Measurements from ENCODE around the gene INHA.

Gene INHA, protein sequence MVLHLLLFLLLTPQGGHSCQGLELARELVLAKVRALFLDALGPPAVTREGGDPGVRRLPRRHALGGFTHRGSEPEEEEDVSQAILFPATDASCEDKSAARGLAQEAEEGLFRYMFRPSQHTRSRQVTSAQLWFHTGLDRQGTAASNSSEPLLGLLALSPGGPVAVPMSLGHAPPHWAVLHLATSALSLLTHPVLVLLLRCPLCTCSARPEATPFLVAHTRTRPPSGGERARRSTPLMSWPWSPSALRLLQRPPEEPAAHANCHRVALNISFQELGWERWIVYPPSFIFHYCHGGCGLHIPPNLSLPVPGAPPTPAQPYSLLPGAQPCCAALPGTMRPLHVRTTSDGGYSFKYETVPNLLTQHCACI

DNA sequence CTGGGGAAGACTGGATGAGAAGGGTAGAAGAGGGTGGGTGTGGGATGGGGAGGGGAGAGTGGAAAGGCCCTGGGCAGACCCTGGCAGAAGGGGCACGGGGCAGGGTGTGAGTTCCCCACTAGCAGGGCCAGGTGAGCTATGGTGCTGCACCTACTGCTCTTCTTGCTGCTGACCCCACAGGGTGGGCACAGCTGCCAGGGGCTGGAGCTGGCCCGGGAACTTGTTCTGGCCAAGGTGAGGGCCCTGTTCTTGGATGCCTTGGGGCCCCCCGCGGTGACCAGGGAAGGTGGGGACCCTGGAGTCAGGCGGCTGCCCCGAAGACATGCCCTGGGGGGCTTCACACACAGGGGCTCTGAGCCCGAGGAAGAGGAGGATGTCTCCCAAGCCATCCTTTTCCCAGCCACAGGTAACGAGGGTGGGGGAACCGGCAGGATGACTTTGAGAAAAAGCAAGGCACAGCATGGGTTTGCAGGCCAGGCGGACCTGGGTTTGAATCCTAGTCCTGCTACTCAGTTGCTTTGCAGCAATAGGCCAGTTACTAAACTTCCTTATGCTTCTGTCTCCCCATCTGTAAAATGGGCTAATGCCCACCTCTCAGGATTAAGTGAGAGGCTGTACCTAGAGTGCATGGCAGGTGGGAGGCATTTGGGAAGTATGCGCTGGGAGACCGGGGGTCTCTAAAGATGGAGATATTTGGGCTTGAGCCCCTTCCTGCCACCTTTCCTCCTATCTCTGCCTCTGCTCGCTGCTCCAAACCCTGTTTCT is at the start of gene INHA:
INHA (plus strand) TSS at position 74 of the 765 bp plus-strand sequence; CDS start at position 139, 65 bp downstream.
- DNase-seq (ENCODE audit: low read depth): no peak

DNA sequence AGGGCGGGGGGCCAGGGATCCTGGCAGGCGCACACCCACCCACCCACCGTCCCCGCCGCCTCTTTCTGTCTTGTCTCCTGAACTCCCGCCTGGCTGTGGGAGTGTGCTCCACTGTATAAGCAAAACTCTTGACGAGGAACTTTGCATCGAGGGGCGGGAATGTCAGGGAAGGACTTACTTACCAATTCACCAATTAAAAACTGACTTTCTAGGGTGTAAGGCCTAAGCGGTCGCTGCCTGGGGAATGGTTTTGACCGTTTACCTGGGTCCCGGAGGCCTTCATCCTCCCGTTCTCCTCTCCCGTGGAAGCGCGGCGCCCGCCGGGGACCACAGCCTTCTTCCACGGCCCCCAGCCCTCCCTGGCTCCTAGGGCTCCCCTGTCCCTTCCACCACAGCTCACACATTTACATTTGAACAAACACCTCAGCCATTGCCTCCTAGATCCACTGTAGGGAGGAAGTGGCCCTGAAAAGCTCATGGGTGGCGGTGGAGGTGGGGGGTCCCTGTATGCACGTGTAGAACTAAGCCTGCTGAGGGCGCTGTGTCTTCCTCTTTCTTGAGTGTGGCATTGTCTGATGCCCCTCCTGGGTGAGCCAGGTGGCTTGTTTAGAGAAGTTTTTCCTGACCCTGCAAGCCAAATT is 49.0 kb upstream of the INHA start:
- no peak for DNase-seq (ENCODE audit: low read depth)

DNA sequence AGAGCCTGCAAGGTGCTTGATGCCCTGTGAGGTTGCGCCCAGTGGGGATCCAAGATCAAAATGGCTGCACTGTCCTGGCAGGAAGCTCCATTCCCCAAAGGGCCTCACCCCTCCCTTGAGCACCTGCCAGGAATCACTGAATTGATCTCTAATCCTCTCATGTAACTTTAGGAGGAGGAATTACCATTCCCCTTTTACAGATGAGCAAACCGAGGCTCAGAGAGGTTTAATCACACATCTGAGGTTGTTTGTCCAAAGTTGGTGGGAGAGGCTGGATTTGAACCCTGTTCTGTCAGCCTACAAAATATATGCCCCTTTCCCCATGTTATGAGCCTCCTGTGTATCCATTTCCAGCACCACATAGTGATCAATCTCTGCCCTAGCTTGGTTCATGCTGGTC is 47.3 kb upstream of the INHA start:
- DNase-seq (ENCODE audit: low read depth): no peak

DNA sequence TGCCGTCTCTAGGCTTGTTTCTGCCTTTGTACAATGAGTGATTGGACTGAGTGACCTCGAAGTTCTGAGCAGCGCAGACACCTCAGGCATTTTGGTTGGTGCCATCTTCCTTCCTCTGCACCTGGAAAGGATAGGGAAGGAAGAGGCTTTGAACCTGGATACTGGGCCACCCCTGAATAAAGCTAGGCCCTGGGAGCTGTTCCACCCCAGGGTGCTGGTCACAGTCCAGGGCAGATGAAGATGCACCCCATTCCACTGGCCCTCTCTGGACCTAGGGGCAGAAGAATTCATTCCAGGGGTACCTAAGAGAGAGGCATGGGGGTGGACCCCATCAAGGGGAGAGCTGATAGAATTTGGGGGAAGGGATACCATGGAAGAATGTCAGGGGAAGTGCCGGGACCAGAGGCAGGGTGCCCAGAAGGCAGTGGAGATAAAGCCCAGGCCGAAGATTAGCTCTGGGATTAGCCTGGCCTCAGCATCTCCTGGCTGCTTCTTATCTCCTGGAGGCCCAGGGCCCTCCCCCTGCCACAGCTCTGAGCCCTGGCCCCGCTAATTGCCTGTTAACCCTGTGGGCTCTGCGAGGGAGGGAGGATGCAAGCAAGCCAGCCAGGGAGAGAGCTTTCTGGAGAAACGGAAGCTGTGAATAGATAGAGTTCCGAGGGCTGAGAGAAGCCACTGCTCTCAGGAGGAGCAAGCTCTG is 46.4 kb upstream of the INHA start:
- DNase-seq (ENCODE audit: low read depth): no peak

DNA sequence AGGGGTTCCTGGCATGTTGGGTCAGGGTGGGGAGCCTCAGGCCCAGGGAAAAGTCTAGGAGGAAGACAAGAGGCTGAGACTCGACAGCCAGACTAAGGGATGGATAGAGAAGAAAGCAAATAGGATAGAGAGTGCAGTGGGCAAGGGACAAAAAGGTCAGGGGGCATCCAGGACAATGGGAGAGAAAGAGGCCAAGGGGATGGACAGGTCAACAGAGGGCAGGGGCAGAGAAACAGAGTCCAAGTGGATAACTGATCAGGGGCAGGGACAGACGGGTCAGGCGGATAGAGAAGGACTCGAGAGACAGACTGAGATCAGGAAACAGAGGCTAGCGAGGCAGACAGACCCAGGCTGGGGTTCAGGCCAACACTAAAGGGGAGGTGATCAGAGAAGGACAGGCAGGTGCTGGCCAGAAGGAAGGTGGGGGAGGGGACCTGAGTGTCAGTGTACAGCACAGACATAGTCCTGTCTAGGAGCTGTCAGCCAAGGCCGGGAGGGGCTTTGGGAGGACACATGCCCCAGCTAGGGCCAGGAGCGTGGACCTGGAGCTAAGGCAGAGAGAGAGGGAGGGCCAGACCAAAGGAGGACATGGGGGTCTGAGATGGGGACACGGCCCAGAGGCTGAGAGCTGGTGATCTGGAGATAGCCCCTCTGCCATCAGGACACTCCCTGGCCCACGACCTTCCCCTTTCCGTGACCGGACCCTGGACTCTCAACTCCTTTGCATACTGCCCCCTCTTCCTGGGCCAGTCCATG is 45.6 kb upstream of the INHA start:
- no peak for DNase-seq (ENCODE audit: low read depth)

DNA sequence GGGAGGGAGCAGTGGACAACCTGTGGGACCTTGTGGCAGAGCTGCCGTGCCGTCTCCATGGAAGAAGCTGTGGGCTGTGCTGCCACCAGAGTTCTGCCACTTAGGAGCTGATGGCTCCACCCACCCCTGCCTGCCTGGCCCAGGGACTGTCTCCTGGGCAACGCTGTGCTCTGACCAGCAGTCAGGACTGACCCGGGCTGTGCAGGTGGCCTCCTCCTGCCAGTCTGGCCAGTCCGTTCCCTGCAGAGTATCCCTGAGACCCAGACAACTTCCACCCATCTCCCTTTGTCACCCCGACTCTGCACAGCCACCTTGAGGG is 45.1 kb upstream of the INHA start:
- no peak for DNase-seq (ENCODE audit: low read depth)

DNA sequence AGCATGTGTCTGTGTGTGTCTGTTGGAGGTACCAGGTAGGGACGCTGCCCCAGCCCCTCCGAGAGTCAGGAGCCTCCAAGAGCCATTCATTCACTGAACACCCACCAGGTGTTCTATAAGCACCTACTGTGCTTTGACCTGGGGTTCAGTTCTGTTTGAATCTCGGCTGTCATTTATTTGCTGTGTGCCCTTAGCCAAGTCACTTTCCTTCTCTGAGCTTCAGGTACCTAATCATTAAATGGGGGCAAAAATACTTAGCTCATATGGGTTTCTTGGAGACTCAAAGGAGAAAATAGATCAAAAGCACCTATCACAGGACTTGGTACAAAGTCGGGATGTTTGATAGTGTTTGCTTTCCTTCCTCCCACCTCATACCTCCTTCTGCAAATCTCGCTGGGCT is 44.6 kb upstream of the INHA start:
- DNase-seq (ENCODE audit: low read depth): no peak

DNA sequence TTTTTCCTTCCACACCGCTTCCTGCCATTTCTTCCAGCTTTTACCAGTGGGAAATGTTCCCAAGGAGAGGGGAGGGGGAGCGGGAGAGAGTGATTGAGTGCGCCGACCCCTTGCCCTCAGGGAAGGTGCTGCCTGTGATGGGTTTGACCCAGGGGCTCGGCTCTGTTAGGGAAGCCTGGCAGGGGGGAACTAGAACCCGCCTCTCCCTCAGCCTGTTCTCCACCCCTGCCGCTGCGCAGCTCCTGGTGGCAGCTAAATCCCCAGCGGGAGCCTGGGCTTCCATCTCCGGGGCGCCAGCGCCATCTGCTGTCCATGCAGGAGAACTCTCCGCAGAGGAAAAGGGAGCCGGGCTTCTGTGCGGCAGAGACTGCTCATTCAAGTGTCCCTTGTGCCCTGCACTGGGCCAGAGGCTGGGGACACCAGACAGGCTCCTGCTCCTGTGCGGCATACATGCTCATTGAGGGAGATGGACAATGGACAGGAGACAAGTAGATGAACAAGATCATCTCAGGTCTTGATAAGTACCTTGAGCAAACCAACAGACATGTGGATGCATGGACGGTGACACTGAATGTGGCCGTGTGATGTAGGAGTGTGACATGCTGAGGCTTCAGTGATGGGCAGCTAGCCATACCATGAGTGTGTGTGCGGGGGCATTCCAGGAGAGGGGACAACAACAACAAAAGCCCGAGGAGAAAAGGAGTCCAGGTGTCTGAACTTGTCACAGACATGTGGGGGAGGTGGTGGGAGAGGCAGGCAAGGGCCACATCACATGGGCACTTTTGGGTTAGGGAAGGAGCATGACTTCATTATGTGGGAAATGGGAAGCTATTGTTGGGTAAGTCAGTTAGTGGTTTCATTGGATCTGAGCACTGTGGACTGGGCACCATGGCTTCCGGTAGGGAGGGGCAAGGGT is 41.8 kb upstream of the INHA start:
- peak; percentile 76 for DNase-seq (ENCODE audit: low read depth)

DNA sequence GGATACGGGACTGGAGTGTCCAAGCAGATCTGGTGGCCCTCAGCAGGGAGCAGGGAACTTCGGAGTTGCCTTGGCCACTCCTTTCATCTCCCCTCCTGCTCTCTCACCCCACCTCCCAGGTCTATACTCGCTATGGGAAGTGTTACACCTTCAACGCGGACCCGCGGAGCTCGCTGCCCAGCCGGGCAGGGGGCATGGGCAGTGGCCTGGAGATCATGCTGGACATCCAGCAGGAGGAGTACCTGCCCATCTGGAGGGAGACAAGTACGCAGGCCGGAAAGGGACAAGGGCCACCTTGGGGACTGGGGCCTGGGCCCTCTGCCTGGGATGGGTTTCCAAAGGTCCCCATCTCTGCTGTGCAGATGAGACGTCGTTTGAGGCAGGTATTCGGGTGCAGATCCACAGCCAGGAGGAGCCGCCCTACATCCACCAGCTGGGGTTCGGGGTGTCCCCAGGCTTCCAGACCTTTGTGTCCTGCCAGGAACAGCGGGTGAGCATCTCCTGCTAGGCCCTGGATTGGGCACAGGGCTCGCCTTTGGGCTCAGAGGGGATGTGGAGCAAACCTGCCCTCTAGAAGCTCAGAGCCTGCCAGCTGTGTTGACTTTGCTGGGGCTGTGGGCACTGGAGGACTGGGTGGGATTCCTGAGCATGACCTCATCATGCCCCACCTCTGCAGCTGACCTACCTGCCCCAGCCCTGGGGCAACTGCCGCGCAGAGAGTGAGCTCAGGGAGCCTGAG is 40.3 kb upstream of the INHA start:
- no peak for DNase-seq (ENCODE audit: low read depth)

DNA sequence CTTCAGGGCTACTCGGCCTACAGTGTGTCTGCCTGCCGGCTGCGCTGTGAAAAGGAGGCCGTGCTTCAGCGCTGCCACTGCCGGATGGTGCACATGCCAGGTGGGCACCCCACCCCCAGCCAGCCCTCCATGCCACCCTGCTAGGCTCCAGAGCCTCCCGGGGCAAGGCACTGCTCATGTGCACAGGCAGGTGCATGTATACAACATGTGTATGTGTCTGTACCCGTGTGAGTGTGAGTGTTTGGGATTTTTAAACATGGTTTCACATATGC is 39.8 kb upstream of the INHA start:
- no peak for DNase-seq (ENCODE audit: low read depth)

DNA sequence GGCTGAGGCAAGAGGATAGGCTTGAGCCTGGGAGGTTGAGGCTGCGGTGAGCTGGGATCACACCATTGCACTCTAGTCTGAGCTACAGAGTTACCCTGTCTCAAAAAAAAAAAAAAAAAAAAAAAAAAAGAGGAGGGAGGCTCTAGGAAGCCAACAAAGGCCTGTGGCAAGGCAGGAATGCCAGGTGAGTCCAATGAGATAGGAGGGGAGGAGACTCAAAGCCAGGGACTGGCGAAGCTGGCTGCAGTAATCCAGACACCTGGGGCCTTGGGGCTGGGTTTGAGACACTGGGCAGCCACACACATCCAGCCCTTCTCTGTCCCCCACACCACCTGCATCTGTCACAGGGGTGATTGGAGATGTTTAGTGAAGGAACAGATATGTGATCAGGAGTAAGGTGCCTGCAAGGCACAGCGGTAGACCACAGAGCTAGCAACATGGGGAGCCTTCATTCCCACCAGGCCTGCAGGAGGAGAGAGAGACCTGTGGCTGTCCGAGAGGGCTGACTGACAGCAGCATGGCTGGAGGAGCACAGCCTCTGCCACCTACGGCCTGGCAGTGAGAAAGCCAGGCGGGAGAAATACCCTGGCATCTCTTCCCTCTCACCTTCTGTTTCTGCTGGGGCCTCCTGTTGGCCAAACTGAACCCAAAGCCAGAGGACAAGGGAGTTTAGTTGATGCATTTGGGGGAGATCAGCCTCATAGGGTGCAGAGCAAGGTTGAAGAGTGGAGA is 38.0 kb upstream of the INHA start:
- DNase-seq (ENCODE audit: low read depth): no peak

DNA sequence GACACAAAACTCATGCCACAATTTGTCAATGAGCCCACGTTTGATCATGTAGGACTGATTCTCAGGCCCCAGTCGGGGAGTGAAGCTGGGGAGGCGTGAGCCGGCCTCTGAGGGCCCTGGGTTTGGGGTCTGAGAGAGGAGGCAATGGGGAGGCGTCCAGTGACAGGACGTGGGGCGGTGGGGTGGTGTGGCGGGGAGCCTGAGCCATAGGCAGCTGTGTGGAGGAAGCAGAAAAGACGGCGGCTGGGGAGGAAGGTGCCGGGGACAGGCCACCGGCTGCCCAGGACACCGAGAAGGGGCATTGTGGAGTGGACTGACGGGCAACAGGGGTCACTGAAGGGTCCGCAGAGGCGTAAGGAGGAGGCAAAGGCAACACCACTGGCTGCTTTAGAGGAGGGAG is 35.7 kb upstream of the INHA start:
- no peak for DNase-seq (ENCODE audit: low read depth)

DNA sequence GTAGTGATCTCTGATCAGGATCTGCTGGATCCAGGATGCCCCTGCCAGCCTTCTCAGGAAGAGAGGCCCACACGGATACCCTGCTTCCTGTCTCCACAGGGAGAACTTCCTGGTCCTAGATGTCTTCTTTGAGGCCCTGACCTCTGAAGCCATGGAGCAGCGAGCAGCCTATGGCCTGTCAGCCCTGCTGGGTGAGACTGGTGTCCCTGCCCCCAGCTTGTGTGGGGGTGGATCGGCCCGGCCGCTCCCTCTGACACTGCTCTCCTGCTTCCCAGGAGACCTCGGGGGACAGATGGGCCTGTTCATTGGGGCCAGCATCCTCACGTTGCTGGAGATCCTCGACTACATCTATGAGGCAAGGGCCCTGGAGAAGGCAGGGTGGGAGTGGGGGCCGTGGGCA is 35.1 kb upstream of the INHA start:
- DNase-seq (ENCODE audit: low read depth): no peak

DNA sequence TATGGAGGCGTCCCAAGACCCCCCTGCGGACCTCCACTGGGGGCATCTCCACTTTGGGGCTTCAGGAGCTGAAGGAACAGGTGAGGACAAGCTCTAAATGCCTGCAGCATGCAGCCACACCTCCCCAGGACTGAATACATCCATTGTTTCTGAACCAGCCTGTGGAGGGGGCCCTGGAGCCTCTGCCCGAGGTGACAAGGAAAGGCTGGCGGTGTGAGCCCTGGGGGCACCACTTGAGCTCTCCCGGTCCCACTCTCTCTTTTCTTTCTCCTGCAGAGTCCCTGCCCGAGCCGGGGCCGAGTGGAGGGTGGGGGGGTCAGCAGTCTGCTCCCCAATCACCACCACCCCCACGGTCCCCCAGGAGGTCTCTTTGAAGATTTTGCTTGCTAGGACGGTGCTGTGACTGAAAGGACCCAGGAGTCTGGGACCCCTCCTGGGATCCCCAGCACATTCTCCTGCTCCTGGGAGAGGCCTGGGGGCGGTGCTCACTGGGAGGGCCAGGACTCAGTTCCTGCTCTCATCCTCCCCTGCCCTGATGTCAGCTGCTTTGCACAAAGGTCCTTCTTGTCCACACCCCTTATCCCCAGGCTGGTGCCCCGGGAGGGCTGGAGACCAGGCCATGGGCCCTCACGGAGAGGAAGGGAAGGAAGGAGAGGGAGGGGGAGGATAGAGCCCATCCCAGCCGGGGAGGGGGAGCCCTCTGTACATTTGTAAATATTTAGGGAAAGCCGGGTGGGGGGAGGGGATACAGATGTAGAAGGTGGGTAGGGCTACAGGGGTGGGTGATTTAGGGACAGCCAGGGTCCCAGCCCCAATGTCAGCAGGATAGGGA is 34.2 kb upstream of the INHA start:
- no peak for DNase-seq (ENCODE audit: low read depth)

DNA sequence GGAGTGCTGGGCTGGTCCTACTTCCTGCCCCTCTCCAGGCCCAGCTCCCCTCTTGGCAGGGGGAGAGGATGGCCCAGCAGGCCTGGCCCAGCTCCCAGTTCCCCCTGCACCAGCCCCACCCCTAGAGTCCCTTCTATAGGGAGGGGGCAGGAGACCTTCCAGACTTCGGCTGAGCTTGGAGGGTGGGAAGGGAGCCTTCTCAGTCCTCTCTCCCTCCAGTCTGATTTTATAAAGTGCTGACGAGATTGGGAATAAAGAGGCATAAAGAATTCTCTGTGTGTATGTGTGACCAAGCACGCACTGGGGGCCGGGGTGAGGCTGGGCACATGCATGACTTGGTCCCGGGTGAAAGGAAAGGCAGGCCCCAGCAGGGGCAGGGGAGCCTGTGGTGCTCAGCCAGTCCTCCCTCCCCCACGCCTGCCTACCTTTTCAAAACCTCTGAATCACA is 33.6 kb upstream of the INHA start:
- peak; percentile 31 for DNase-seq (ENCODE audit: low read depth)

DNA sequence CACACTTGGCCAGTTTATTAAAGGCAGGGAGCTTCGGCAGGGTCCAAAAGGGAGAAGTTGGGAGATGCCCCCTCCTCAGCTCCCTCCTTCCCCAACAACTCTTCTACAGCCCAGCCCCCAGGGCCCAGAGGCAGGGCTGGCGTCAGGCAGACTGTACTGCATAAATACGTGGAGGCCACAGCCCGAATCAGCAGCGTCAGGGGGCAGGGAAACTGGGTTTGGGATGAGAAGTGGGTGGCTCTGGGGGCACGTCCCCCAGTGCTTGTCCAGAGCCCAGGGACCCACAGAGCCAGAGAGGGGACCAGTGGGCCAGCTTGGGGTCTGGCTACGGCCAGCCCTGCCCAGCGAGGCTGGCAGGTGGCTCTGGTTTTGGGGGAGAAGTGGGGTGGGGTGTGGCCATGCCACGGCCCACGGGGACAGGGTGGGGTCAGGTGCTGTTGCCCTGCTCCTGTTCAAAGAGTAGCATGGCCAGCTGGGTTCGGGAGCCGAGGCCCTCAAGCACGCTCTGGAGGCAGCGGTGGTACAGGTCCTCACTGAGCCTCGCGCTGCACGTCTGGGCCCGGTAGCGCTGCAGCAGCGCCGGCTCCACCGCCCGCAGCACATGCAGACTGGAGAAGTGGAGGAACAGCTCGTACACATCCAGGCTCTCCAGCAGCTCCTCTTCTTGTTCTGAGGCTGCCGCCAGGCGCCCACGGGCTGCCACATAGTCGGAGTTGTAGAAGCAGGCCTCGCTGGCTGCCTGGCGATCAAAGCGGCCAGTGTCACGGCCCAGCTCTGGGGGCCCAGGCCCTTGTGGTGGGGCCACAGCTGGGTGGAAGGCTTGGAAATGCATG is 32.9 kb upstream of the INHA start:
- DNase-seq (ENCODE audit: low read depth): no peak

DNA sequence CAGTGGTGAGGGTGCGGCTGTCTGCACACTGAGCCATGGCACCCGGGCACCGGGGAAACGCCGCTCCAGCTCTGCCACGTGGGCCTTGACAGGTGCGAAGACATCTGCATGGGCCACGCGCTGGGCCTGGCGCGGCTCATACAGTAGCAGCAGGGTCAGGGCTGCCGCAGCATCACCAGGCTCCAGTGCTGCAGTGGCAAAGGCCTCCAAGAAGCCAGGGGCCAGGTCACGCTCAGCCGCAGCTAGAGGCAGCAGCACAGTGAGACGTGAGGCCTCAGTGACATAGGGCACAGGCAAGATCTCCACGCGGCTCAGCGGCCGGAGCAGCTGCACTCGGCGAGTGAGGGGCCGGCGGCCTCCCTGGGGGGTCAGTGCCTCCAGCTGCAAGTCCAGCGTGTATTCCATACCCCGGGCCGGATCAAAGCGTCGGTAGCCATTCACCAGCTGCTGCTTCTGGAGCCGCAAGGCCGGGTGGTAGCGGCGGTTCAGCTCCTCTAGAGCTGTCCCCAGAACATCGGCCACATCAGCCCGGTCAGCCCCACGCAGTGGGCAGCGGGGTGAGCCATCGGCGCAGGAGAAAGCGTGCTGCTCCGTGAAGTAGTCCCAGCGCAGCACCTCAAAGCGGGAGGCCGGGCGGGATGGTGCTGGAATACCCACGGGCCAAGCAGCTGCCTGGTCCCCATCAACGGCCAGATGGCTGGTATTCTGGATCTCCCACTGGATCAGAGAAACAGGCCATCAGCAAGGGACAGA is 32.0 kb upstream of the INHA start:
- DNase-seq (ENCODE audit: low read depth): no peak
